Adrenal gland (tissue), 5 donors: ENCODE results near the gene NCF4.

ENCODE experiments used
- CTCF ChIP-seq, 6 experiments: fragments of 450-650 bp in 4 of 6; fragments of 200-600 bp in 2 of 6; sonication (generic) in 1 of 6; IDR thresholded peaks; 1 replicate in 5 of 6; 2 replicates in 1 of 6; pipeline versions ENCODE4 v1.5.1 to v1.8.0; 2016 to 2021; ENCODE audit warnings: antibody characterized with exemption in 6 of 6, mild to moderate bottlenecking in 2 of 6, moderate library complexity in 1 of 6
- POLR2A ChIP-seq, 2 donors: fragments of 450-650 bp; IDR thresholded peaks; one replicate each; pipeline ENCODE4 v1.6.1; 2017; ENCODE audit warnings: antibody characterized with exemption in 2 of 2, mild to moderate bottlenecking in 2 of 2, moderate library complexity in 1 of 2
- donor health status: DM: no; HTN: no; CAD: no.

DNA sequence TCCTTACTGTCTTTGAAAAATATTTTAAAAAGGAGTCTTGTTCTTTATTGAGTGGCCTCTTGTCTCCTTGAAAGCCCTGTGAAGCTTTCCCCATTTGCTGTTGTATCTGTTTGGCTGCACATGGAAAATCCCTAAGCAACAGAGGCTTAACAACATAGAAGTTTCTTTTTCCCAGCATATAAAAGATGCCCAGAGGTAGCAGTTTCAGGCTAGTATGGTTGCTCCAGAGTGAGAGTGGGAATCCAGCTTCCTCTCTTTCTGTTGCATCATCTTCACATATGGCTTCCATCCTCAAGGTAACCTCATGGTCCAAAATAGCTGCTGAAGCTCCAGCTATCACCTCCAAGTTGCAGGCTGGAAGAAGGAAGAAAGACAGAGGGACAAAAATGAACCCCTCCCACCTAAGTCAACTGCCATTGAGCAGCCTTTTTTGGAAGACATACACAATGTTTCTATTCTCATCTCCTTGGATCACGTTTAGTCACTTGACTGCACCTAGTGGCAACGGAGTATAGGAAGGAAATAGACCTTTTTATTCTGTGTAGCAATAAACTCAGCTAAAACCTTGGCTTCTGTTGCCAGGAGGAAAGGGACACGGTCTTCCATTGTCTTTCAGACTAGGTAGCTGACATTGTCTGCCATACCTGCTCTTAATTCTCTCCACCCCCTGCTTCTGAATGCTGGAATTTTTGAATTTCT, 57.9 kb downstream of the NCF4 start:
- TF ChIP-seq CTCF (IDR thresholded peaks at IDR 0.05) (no peak), POLR2A (IDR thresholded peaks at IDR 0.05) (no peak)
